Heart left ventricle (tissue), 13 donors: ENCODE results near the gene RTN4RL2.

Experiments used
- CTCF ChIP-seq, 12 donors: fragments of 200-600 bp; sonication (generic) in 4 of 12; IDR thresholded peaks; one replicate each; pipeline versions ENCODE4 v1.5.0 to v1.8.0; 2018 to 2022; ENCODE audit warnings: antibody characterized with exemption in 12 of 12, mild to moderate bottlenecking in 5 of 12
- POLR2A ChIP-seq, 2 donors: fragments of 450-650 bp; IDR thresholded peaks; one replicate each; pipeline ENCODE4 v1.6.1; 2017; ENCODE audit warnings: antibody characterized with exemption in 2 of 2, mild to moderate bottlenecking in 2 of 2, moderate library complexity in 2 of 2
- donor health status: ischemic (EF 13 %, LVEDD 7.1; RV severe dilation, severe dysfunction).
- donor health status: DM: no; HTN: yes; CAD: no.
- donor health status: DM: no; HTN: no; CAD: no.
- donor health status: ischemic (EF 25% LVEDD 6.9; RV normal size, moderate dysfunction).
- donor health status: ischemic (EF 25% LVEDD 5.7; RV mildly dilated, moderate dysfunction).
- donor health status: ischemic (EF 35%, LVEDD 5.7; RV mildly dilated, moderate dysfunction).
- donor health status: nonischemic (EF 11% LVEDD 7.7; RV severe dilation, severe dysfunction).
- donor health status: DM: yes; HTN: yes; CAD: no.
- donor health status: PGD.
- donor health status: ischemic (EF 29% LVEDD 5.4; RV normal size, mild dysfunction).
- donor health status: nonischemic (EF 23%, LVEDD 6.1; RV moderate dilation, normal function).

- TF ChIP-seq CTCF (IDR thresholded peaks at IDR 0.05) (no peak), POLR2A (IDR thresholded peaks at IDR 0.05) (no peak)
Observed at GRCh38 chr11:57479911-57480310, 19.6 kb downstream of the RTN4RL2 start.
